ENCODE results near the gene SUMF2.
"Not testable (repeated sequence)": the region's sequence is repeated elsewhere in the genome, so short reads cannot be mapped to it uniquely, and the experiment has no call there.

Gene SUMF2

GRCh38 chr7:56048245-56048644 is 15.8 kb upstream of the SUMF2 start:
- H3K4me3 ChIP-seq (ENCODE audit: low read depth, low read length) = no peak overlapping the region
- TF ChIP-seq CTCF (IDR thresholded peaks at IDR 0.05; ENCODE audit: low read depth, low read length) (no peak), MYC (IDR thresholded peaks at IDR 0.05; ENCODE audit: low read depth, low read length) (no peak), MAX (IDR thresholded peaks at IDR 0.05; ENCODE audit: low read depth, low read length) (no peak), POLR2A (IDR thresholded peaks at IDR 0.05; ENCODE audit: extremely low read depth, insufficient read length) (no peak)
- no peak for DNase-seq (ENCODE audit: low read depth)

- H3K4me3 ChIP-seq (ENCODE audit: low read depth, low read length); DNase-seq (ENCODE audit: low read depth): not testable (repeated sequence)
These were observed 15.3 kb upstream of the SUMF2 start for GRCh38 chr7:56048763-56049162.

GRCh38 chr7:56051053-56051338 is 13.1 kb upstream of the SUMF2 start:
- peak overlapping the region; percentile 98 for H3K4me3 ChIP-seq (ENCODE audit: low read depth, low read length)
- TF ChIP-seq POLR2A (IDR thresholded peaks at IDR 0.05; ENCODE audit: extremely low read depth, insufficient read length) (no peak), MYC (IDR thresholded peaks at IDR 0.05; ENCODE audit: low read depth, low read length) (no peak), CTCF (IDR thresholded peaks at IDR 0.05; ENCODE audit: low read depth, low read length) (no peak), MAX (IDR thresholded peaks at IDR 0.05; ENCODE audit: low read depth, low read length) (no peak)
- DNase-seq (ENCODE audit: low read depth) = no peak

GRCh38 chr7:56051339-56052191 is 12.5 kb upstream of the SUMF2 start, which contains the start of the genes CCT6A and PSPH:
TSS of gene CCT6A (plus strand) at chr7:56051765. CDS start at chr7:56051849, 84 bp downstream.
TSS of gene PSPH (minus strand) at chr7:56051444. CDS start at chr7:56021212, 30,232 bp downstream.
- TF ChIP-seq POLR2A (IDR thresholded peaks at IDR 0.05; ENCODE audit: extremely low read depth, insufficient read length) (peak; percentile 90), MAX (IDR thresholded peaks at IDR 0.05; ENCODE audit: low read depth, low read length) (peak; percentile 88), CTCF (IDR thresholded peaks at IDR 0.05; ENCODE audit: low read depth, low read length) (no peak), MYC (IDR thresholded peaks at IDR 0.05; ENCODE audit: low read depth, low read length) (peak; percentile 93)
- DNase-seq (ENCODE audit: low read depth) = peak; percentile 100
- peak within 1 kb of the TSS; percentile 98 for H3K4me3 ChIP-seq (ENCODE audit: low read depth, low read length)

GRCh38 chr7:56053379-56053778 is 10.7 kb upstream of the SUMF2 start:
- no peak for TF ChIP-seq POLR2A (IDR thresholded peaks at IDR 0.05; ENCODE audit: extremely low read depth, insufficient read length)
- no peak for TF ChIP-seq CTCF (IDR thresholded peaks at IDR 0.05; ENCODE audit: low read depth, low read length)
- no peak for TF ChIP-seq MAX (IDR thresholded peaks at IDR 0.05; ENCODE audit: low read depth, low read length)
- no peak for TF ChIP-seq MYC (IDR thresholded peaks at IDR 0.05; ENCODE audit: low read depth, low read length)
- H3K4me3 ChIP-seq (ENCODE audit: low read depth, low read length) = peak overlapping the region; percentile 98
- no peak for DNase-seq (ENCODE audit: low read depth)

- TF ChIP-seq MAX (IDR thresholded peaks at IDR 0.05; ENCODE audit: low read depth, low read length) (no peak), MYC (IDR thresholded peaks at IDR 0.05; ENCODE audit: low read depth, low read length) (no peak), POLR2A (IDR thresholded peaks at IDR 0.05; ENCODE audit: extremely low read depth, insufficient read length) (no peak), CTCF (IDR thresholded peaks at IDR 0.05; ENCODE audit: low read depth, low read length) (no peak)
- H3K4me3 ChIP-seq (ENCODE audit: low read depth, low read length) = peak overlapping the region; percentile 98
- no peak for DNase-seq (ENCODE audit: low read depth)
These were observed 10.1 kb upstream of the SUMF2 start for GRCh38 chr7:56053993-56054392.

Data from NB4 (cell line).